HG02973 (cell line): ENCODE measurements around the gene RBBP8.

Experiments
- ATAC-seq: cut with Tn5 transposase; IDR thresholded peaks from one replicate; pipeline ENCODE4 v1.9.1; 2021; ENCODE audit warnings: moderate library complexity; ENCODE audit not compliant: unreplicated experiment

Gene RBBP8

DNA sequence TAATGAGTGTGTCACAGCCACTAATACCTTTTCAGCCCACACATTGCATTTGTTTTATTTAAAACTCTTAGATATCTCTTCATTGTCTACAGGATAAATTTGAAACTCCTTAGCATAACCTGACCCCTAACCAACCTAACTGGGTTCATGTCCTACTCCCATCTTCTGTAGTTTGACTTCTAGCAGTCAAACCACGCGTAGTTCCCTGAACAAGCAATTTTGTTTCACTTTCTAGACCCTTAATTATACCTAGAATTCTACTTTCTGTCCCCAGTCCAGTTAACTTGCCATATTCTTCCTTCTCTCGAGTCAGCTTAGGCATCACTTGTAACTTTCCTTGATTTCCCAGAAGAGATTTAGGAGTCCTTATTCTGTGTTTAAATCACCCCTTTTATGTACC is 55.1 kb downstream of the RBBP8 start:
- ATAC-seq, result no peak

DNA sequence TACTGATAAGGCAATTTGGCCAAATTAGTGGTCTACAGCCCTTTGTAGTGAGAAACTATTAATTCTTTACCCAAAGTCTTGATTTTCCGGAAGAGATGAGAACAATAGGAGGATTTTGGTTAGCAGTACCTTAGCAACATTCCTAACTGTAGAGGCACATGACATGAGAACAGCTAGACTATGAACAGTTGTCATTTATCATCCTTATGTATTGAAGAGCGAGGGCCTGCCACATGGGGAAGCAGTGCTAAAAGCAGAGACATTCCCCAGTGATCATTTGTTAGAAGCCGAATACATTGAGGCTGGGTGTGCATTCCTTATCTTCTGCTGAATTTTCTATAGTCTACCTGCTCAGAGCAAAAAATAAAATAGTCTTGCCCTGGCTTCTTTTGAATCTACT is 65.2 kb downstream of the RBBP8 start:
- no peak for ATAC-seq

DNA sequence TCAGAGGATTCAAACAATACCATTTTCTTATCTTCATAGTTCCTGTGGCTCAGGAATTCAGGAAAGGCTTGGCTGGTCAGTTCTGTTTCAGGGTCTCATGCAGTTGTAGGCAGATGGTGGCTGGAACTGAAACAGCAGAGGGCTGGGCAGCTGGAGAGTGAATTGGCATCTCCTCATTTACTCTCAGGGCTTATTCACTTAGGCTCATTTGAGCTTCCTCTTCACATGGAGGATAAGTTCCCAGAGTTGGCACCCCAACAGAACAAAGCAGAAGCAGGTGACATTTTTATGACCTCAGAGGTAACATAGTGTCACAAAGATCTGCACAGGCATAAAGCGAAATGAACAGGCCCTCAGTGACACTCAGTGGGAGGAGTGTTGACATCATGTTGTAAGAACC is 66.1 kb downstream of the RBBP8 start:
- no peak for ATAC-seq

DNA sequence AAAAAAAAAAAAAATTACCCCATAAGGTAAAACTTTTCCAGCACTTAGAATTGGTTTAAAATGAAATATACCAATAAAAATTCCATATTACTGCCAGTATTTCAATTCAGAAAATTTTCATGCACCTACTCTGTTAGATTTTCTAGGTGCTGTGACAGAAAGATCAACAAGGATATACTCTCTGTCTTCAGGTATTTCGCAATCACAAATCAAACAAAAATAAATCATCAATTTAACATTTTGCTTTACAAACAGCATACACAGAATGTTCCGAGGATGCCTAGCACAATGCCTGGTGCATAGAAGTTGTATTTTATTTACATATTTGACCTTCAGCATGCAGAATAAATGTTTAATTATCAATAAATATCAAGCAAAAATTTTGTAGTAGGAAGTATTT is 66.5 kb downstream of the RBBP8 start:
- no peak for ATAC-seq

DNA sequence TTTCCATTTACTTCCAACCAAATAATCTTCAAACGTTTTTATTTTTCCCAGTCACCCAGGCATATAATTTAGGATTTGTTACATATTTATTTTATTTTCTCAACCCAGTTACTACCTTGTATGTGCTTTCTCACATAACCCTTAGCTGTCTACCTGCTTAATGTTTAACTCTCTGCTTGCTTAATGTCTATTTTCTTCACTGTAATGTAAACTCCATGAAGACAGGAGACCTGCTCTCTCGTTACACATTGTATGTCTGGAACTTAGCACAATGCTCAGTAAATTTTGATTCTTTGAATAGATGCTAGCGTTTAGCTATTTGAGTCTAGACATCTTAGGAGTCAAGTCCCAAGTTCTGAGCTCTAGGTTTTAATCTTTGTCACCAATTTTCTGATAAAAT is 70.2 kb downstream of the RBBP8 start:
- no peak for ATAC-seq

DNA sequence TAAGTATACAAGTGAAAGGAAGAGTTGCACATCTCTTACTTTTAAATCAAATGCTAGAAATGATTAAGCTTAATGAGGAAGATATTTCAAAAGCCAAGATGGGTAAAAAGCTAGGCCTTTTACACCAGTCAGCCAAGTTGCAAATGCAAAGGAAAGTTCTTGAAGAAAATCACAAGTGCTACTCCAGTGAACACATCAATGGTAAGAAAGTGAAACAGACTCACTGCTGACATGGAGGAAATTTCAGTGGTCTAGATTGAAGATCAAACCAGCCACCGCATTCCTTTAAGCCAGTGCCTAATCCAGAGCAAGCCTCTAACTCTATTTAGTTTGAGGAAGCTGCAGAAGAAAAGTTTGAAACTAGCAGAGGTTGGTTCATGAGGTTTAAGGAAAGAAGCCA is 79.1 kb downstream of the RBBP8 start:
- ATAC-seq, result no peak

DNA sequence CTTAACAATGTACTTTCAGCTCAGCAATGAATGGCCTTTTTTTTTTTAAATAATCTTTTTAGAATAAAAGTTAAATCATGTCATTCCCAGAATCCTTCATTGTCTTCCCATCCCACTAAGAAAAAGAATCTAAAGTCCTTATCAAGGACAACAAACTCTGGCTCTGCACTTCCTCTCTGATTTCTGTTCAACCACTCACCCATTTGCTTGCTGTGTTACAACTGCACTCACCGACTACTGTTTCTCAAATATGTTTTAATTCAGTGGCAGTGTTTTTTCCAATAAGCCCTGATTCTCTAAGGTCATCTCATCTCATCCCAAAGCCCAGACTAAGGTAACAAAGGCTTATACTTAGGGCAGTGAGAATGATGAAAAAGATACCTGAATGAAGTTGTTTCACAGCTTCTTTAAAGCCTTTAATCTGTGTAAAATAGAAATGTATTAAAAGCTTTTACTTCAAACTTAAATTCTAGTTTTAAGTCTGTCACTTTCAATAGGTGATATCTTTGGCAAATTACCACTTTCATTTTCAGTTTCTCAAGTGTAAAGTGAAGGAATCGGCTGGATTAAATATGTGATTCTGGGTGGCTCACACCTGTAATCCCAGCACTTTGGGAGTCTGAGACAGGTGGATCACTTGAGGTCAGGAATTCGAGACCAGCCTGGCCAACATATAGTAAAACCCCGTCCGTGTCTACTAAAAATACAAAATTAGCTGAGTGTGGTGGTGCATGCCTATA is 87.6 kb downstream of the RBBP8 start:
- ATAC-seq, result no peak

DNA sequence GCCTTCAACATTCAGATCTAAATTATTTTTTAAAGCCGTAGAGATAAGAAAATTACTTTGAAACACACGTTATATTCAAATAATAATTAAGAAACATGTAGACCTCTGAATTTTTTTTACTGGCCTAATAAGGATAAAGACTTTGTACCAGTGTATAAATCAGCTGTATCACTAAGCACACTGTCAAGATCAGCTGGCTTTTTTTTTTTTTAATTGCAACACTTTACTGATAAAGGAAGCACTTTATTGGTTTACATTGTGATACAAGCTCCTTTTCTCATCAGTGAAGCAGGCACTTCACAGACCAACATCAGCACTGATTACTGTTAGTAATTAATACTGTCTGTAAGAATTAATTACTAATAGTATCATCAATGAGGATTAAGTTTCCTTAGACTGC is 88.5 kb downstream of the RBBP8 start:
- ATAC-seq, result no peak

DNA sequence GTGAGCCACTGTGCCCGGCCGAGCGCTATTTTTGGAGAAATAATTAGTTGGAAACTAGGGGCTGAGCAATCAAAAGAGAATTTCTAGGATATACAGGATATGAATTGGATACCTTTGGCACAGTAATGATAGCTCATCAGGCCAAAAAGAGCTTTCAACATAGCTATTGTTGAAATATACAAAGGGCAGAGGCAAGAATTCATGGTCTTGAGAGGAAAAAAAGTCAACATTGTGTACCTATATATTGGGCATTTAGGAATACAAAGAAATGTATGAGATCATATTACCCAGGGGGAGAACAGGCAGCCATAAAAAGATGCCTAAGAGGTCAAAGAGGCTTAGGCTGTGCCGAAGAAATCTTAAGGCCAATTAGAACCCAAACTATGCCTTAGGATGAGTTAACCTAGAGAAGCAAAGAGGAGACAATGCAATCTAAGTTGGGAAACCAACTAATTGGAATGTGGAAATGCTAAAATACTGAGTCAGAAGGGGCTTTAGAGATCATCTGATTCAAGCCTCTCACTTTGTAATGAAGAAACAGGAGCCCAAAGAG is 99.0 kb downstream of the RBBP8 start:
- no peak for ATAC-seq

DNA sequence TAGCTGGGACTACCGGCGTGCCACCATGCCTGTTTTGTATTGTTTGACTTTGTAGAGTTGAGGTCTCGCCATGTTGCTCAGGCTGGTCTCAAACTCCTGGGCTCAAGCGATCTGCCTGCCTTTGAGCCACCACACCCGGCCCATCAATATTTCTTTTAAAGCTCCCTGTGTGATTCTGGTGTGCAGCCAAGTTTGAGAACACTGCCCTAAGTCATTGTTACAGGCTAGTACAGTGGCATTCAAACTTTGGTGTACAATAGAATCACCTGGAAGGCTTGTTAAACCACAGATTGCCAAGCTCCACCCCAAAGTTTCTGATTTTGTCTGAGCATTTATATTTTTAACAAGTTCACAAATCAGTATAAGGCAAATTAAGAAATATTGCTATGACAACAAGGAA is 99.9 kb downstream of the RBBP8 start:
- no peak for ATAC-seq

DNA sequence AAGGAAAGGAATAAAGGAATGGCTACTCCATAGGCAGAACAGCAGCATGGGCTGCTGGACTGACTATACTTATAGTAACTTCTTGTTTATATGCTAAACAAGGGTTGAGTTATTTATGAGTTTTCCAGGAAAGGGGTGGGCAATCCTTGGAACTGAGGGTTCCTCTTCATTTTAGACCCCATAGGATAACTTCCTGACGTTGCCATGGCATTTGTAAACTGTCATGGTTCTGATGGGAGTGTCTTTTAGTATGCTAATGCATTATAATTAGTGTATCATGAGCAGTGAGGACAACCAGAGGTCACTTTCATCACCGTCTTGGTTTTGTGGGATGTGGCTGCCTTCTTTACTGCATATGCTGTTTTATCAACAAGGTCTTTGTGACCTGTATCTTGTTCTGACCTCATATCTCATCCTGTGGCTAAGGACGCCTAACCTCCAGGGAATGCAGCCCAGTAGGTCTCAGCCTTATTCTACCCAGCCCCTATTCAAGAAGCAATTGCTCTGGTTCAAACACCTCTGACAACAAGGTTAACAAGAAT is 103.6 kb downstream of the RBBP8 start:
- no peak for ATAC-seq

DNA sequence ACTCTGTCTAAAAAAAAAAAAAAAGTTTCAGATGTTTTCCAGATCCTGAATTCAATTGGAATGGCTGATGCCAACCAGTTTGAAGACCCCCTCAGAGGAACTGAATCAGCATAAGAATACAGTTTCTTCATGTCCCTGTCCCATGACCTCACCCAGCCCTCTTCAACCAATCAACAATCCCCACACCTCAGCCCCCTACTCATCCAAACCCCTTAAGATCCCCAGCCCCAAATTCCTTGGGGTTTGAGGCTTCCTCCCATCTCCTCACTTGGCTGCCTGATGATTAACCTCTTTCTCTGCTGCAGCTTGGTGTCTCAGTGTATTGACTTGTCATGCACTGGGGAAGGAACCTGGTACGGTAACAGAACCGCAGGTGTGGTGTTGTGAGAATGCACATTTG is 104.5 kb downstream of the RBBP8 start:
- ATAC-seq, result no peak

DNA sequence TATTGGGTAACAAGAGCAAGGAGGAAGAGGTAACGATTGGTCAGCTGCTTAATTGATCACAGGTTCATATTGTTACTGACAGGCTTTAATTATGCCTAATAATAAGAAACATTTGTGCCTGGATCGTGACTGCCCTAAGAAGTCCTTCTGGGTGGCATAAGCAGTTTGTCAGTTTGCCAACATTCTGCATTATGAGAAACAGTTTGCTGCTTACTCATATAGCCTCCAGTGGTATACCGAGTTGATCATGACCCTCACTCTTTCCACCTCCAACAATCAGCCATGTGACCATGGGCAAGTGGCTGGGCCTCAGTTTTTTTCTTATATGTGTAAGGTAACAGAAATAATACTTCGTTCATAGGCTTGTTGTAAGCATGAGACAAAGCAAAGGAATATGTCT is 105.6 kb downstream of the RBBP8 start:
- no peak for ATAC-seq

DNA sequence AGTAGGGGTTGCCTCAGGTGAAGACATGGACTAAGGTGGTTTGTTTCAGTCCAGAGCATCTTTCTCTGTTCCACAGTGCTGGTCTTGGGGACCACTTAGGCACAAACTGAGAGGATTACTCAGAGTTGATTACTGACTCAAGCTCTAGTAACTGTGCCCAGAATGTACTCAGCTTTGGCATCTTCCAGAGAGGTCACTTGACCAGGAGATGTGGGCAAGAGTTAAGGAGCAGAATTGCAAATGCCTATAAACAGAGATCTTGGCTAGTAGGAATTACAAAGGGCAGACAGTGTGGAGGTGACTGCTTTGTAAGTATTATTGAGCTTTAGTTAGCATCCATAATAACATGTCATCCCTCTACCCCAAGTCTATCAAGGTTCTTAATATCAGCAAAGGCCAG is 109.0 kb downstream of the RBBP8 start:
- ATAC-seq, result no peak

DNA sequence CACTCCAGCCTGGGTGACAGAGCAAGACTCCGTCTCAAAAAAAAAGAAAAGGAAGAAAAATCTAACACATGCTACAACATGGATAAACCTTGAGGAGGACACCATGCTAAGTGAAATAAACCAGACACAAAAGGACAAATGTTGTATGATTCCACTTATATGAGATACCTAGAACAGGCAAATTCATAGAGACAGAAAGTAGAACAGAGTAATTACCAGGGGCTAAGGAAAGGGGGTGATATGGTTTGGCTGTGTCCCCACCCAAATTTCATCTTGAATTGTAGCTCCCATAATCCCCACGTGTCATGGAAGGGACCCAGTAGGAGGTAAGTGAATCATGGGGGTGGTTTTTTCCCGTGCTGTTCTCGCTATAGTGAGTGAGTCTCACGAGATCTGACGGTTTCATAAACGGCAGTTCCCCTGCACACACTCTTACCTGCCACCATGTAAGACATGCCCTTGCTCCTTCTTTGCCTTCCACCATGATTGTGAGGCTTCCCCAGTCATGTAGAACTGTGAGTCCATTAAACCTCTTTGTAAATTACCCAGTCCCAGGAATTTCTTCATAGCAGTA is 110.8 kb downstream of the RBBP8 start:
- ATAC-seq, result no peak

DNA sequence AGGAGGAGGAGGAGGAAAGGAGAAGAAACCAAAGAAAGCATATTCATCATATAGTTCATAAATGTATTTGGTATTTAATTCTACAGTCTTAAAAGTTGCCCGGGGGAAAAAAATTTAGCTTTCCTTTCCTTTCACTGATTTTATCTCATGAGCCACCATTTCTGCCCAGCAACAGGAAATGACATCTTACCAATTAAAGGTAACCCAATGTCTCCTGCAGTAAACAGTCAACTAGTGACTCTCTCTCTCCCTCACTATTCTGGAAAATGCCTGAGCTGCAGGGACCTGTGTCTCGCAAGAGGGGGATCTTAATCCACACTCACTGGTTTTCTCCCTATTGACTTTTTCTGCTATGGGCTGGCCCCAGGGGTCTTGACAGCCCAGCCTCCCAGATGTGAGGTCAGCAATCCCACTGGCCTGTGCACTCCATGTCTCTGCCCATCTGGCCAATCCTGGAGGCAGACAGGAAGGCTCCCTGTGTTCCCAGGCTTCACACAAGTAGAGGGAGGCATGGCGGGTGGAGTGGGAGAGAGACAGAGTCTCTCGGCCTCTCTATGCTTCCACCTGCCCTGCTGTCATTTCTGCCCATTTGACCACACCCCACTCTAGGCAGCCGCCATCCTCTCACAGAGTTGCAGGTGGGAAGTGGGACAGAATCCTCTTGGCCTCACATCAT is 116.7 kb downstream of the RBBP8 start:
- no peak for ATAC-seq

DNA sequence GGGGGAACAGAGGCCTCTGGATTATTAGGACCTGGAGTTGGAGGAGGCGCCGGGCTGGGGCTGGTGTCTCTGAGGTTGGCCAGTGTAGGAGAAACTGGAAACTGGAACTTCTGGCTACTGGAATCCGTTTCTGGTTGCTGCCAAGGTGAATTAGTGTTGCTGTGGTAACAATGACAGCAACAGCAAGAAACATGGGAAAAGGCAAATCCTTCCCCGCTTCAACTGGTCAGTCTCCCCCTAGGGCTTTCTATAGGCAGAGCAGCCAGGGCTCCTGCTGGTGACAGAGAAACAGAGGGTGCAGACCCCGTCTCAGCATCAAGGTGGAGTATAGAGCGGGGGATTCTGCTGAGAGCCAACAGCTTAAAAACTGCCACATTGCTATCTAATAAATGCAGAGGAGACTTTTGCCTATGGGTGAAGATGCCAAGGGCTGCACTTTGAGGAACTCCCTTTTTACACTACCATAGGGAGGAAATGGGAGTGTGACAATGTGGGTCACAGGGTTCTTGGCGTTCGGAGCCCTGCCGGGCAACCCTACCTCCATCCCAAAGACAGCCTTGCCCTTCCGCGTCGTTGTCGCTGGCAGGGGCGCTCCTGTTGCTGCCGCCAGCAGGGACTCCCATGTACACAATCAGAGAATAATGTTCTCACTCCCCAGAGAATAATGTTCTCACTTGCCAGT is 120.8 kb downstream of the RBBP8 start:
- no peak for ATAC-seq

DNA sequence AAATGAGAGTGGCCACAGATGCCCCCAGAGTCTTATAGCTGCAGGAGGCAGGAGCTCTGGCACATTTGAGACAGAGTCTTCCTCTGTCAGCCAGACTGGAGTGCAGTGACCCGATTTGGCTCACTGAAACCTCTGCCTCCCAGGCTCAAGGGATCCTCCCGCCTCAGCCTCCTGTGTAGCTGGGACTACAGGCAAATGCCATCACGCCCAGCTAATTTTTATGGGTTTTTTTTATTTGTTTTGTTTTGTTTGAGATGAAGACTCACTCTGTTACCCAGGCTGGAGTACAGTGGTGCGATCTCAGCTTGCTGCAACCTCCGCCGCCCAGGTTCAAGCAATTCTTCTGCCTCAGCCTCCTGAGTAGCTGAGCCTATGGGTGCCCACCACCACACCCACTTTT is 121.4 kb downstream of the RBBP8 start:
- ATAC-seq, result no peak

DNA sequence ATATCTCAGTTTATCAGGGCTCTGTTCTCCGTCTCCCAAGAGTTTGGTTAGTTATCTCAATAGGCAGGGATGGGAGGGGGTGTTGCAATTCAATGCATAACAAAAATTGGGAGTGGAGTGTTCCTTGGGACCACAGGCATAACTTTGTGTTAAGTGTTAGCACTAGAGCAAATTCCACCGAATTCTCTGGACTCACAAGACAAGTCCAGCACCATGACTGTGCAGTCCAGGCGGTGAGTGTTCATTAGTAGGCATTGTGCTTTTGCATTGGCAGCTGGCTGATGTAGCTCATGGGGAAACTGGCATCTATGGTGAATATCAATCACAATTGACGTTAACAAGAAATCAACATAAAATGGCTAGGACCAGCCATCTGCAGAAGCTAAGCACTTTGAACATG is 123.2 kb downstream of the RBBP8 start:
- no peak for ATAC-seq

DNA sequence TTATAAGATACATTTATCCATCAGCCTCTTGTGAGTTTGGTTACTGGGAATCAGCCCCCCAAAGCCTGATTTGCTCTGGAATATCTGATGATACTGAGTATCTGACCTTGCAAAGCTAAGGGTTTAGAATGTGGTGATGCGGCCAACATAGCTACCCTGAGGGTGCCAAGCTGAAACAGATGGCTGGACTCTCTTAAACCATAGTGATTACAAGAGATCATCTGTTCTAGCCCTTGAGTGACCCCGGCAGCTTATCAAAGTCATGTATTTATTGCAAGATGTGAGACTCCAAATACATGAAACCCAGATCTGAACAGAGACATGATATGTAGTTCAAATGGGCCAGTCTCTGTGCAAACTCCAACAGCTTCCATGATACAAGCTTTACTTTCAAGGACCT is 124.0 kb downstream of the RBBP8 start:
- ATAC-seq, result no peak

DNA sequence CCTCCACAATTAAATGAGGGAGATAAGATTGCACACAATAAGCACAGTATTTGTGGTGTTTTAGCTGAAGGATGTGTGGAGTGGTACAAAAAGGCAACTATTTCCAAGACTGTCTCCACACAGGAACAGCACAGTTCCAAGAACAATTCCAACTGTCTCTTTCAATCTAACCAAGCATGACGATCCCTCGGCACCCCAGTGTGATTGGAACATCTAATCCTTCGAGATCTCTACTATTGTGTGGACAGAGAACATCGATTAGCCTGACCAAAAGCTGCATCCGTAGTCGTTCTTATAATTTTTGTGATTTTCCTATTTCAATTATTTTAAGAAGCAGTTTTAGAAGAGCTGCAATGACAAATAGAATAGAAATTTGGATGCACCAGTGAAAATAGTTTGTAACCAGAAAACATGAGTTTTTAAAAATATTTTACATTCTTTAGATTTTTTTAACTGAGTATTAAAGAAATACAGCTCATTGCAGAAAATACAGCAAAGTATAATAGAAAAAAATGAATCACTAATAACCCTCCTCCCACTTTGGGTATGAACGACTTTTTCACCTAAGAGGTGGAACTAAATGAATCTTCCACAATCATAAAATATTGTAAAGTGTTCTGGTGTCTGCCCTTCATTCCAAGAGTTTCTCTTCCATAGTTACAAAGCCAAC is 125.8 kb downstream of the RBBP8 start:
- no peak for ATAC-seq
